GM18505 (cell line): ENCODE data around the gene SPSB2.
"Not testable (repeated sequence)": the region's sequence is repeated elsewhere in the genome, so short reads cannot be mapped to it uniquely, and the experiment has no call there.

Source experiments
- ATAC-seq: cut with Tn5 transposase; IDR thresholded peaks from one replicate; pipeline ENCODE4 v1.9.1; 2021; ENCODE audit not compliant: unreplicated experiment
- POLR2A ChIP-seq: IDR thresholded peaks from 4 replicates; pipeline ENCODE4 v1.6.1; 2011; ENCODE audit warnings: borderline replicate concordance; ENCODE audit not compliant: insufficient read depth, insufficient read length; ENCODE audit errors: extremely low read depth

Gene SPSB2

GRCh38 chr12:6909421-6910145 lies 36.5 kb upstream of the SPSB2 start:
- no peak for TF ChIP-seq POLR2A
- no peak for ATAC-seq

GRCh38 chr12:6908141-6908540 lies 35.0 kb upstream of the SPSB2 start:
- ATAC-seq, result not testable (repeated sequence)

GRCh38 chr12:6905414-6906040 lies 32.4 kb upstream of the SPSB2 start:
- no peak for TF ChIP-seq POLR2A
- ATAC-seq, result no peak

GRCh38 chr12:6904280-6905276 lies 31.5 kb upstream of the SPSB2 start, which contains the start of gene LRRC23:
Gene LRRC23, plus strand, starts transcription at chr12:6904822. Its CDS starts 812 bp downstream, at chr12:6905634.
- ATAC-seq, result peak; percentile 86

GRCh38 chr12:6903722-6904121 lies 30.6 kb upstream of the SPSB2 start:
- no peak for TF ChIP-seq POLR2A
- no peak for ATAC-seq

More at GRCh38 chr12:6904280-6905276, 31.5 kb upstream of the SPSB2 start, which contains the start of gene LRRC23:
- peak; percentile 55 for TF ChIP-seq POLR2A

- no peak for ATAC-seq
- no peak for TF ChIP-seq POLR2A
These were observed 29.3 kb upstream of the SPSB2 start for GRCh38 chr12:6902448-6902847.

- TF ChIP-seq POLR2A, result no peak
- no peak for ATAC-seq
These were observed 26.9 kb upstream of the SPSB2 start for GRCh38 chr12:6899837-6900519.

- no peak for ATAC-seq
- TF ChIP-seq POLR2A, result no peak
These were observed 26.3 kb upstream of the SPSB2 start for GRCh38 chr12:6899427-6899826.

GRCh38 chr12:6896846-6897435 lies 23.8 kb upstream of the SPSB2 start:
- no peak for ATAC-seq
- TF ChIP-seq POLR2A, result no peak

GRCh38 chr12:6894321-6894720 lies 21.2 kb upstream of the SPSB2 start:
- ATAC-seq, result no peak
- TF ChIP-seq POLR2A, result no peak

GRCh38 chr12:6892683-6893082 lies 19.6 kb upstream of the SPSB2 start:
- not testable (repeated sequence) for ATAC-seq

GRCh38 chr12:6891646-6892001 lies 18.5 kb upstream of the SPSB2 start:
- TF ChIP-seq POLR2A, result no peak
- ATAC-seq, result no peak
